Measurements from ENCODE around the gene ESR1.
A peak's percentile ranks its signal among the peaks of the same experiment; 100 is the strongest.

- TF ChIP-seq, protein P1, sequence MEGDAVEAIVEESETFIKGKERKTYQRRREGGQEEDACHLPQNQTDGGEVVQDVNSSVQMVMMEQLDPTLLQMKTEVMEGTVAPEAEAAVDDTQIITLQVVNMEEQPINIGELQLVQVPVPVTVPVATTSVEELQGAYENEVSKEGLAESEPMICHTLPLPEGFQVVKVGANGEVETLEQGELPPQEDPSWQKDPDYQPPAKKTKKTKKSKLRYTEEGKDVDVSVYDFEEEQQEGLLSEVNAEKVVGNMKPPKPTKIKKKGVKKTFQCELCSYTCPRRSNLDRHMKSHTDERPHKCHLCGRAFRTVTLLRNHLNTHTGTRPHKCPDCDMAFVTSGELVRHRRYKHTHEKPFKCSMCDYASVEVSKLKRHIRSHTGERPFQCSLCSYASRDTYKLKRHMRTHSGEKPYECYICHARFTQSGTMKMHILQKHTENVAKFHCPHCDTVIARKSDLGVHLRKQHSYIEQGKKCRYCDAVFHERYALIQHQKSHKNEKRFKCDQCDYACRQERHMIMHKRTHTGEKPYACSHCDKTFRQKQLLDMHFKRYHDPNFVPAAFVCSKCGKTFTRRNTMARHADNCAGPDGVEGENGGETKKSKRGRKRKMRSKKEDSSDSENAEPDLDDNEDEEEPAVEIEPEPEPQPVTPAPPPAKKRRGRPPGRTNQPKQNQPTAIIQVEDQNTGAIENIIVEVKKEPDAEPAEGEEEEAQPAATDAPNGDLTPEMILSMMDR (IDR thresholded peaks at IDR 0.05): no peak
- TF ChIP-seq POLR2A (IDR thresholded peaks at IDR 0.05) (no peak), POLR2AphosphoS5 (IDR thresholded peaks at IDR 0.05) (peak in 2 of 3 donors; percentile 32 to 58)
Observed at GRCh38 chr6:152094992-152095592, 287.6 kb downstream of the ESR1 start.

Measured in breast epithelium (tissue), 3 donors.